ENCODE results near the gene AGO1. TPM values are rescaled to one million over a fixed set of nuclear protein-coding genes. Genes with fewer than 3 reads are reported as not detected.

Gene AGO1
- total and polyA plus RNA-seq, 10 of the 15 experiments (the other 5 are each of a cell fraction or from before 2014, with no cell fraction given), result 1.8 to 24.0 (median 8.1) TPM

GRCh38 chr1:35882945-35883634 is at the start of gene AGO1 (continued):
- TF ChIP-seq CEBPZ (IDR thresholded peaks at IDR 0.05; ENCODE audit: low read depth, low read length) (no peak), ZNF687 (IDR thresholded peaks at IDR 0.05) (peak; percentile 62), PML (IDR thresholded peaks at IDR 0.05; ENCODE audit: low read length) (no peak; the same call in 1 of the 2 replicates), CBX5 (IDR thresholded peaks at IDR 0.05; ENCODE audit: low read depth) (0 out of 2 replicates have a peak, but pooled peaks have one; percentile 53), FOXM1 (IDR thresholded peaks at IDR 0.05; ENCODE audit: low read depth, low read length) (no peak), GATAD2B (conservative IDR thresholded peaks at IDR 0.05; ENCODE audit: low read depth) (peak; percentile 66; the same call in 1 of the 2 replicates), BACH1 (IDR thresholded peaks at IDR 0.05; ENCODE audit: borderline replicate concordance) (peak; percentile 80), ZSCAN29 (IDR thresholded peaks at IDR 0.05) (no peak), KDM1A (IDR thresholded peaks at IDR 0.05; ENCODE audit: borderline replicate concordance) (no peak), E4F1 (IDR thresholded peaks at IDR 0.05; ENCODE audit: borderline replicate concordance, partially characterized antibody) (no peak), SMAD5 (IDR thresholded peaks at IDR 0.05; ENCODE audit: low read depth) (no peak), POLR2A (IDR thresholded peaks at IDR 0.05; ENCODE audit: low read depth, low read length) (peak; percentile 83), EP300 (IDR thresholded peaks at IDR 0.05; ENCODE audit: borderline replicate concordance in 1 of 2, control insufficient read depth in 1 of 2, low read depth in 2 of 2, low read length in 2 of 2) (no peak), BMI1 (IDR thresholded peaks at IDR 0.05; ENCODE audit: borderline replicate concordance) (no peak), SIN3A (IDR thresholded peaks at IDR 0.05; ENCODE audit: low read depth, low read length) (peak; percentile 33; the same call in 1 of the 2 replicates), ELK1 (IDR thresholded peaks at IDR 0.05; ENCODE audit: low read depth, low read length) (peak; percentile 46; the same call in 1 of the 2 replicates), STAT3 (IDR thresholded peaks at IDR 0.05; ENCODE audit: low read depth, low read length) (no peak), SP1 (IDR thresholded peaks at IDR 0.05; ENCODE audit: low read depth, low read length) (peak; percentile 70), ATF3 (IDR thresholded peaks at IDR 0.05; ENCODE audit: borderline replicate concordance, extremely low read depth, low read depth, low read length) (no peak)
